Liver (tissue), 5 donors: Measurements from ENCODE around the gene SLC9A2. TPM values are rescaled to one million over a fixed set of nuclear protein-coding genes. Genes with fewer than 3 reads are reported as not detected.
A peak's percentile ranks its signal among the peaks of the same experiment; 100 is the strongest.

Source experiments
- NR2F2 ChIP-seq: IDR thresholded peaks from 2 replicates; pipeline ENCODE4 v1.6.1; 2016; ENCODE audit warnings: antibody characterized with exemption
- REST ChIP-seq: IDR thresholded peaks from 2 replicates; pipeline ENCODE4 v1.6.1; 2016; ENCODE audit warnings: antibody characterized with exemption, mild to moderate bottlenecking
- SP1 ChIP-seq: IDR thresholded peaks from 2 replicates; pipeline ENCODE4 v1.6.1; 2018; ENCODE audit warnings: antibody characterized with exemption, mild to moderate bottlenecking
- TAF1 ChIP-seq: conservative IDR thresholded peaks from 2 replicates; pipeline ENCODE4 v1.6.1; 2016; ENCODE audit warnings: antibody characterized with exemption, mild to moderate bottlenecking
- YY1 ChIP-seq: IDR thresholded peaks from 2 replicates; pipeline ENCODE4 v1.6.1; 2016; ENCODE audit warnings: antibody characterized with exemption, mild to moderate bottlenecking
- ZBTB33 ChIP-seq: IDR thresholded peaks from 2 replicates; pipeline ENCODE4 v1.6.1; 2016; ENCODE audit warnings: antibody characterized with exemption
- polyA plus RNA-seq, 2 donors: library from polyadenylated mRNA; stranded (reverse) in 1 of 2; unstranded in 1 of 2; fragments of 200-250 nt in 1 of 2; fragments of >200 nt in 1 of 2; fragmentation: Nextera tagmentation in 1 of 2; extraction: Ambion mirVana in 1 of 2; gene quantifications; one replicate each; pipeline versions ENCODE4 v1.2.1 to v1.2.3, GENCODE V29; 2013 to 2015
- total RNA-seq, 2 donors: library from RNA; depleted of rRNA; stranded (reverse); fragments of >200 nt; gene quantifications; one replicate each; pipeline ENCODE4 v1.2.3, GENCODE V29; 2014
- donor health status: healthy.
- donor health status: healthy.
- donor health status: healthy.

Gene SLC9A2
- total and polyA plus RNA-seq, 4 donors: under 0.01 to 0.05 (median 0.01) TPM; not detected in 1

GRCh38 chr2:102758439-102758838 is 139.1 kb downstream of the SLC9A2 start (continued):
- TF ChIP-seq REST: no peak
- no peak for TF ChIP-seq NR2F2
- TF ChIP-seq TAF1: no peak
- TF ChIP-seq YY1: peak; percentile 39
- TF ChIP-seq SP1: no peak
- TF ChIP-seq ZBTB33: no peak

Other genes starting within 250 kb of the SLC9A2 start
- gene IL18RAP, start 196.4 kb upstream of the SLC9A2 start, total RNA-seq: 1 to 10 TPM; 2.1 to 7.3 TPM
- under 1 TPM; 0.14 to 0.63 TPM for gene IL18RAP, start 196.4 kb upstream of the SLC9A2 start, polyA plus RNA-seq
- gene SLC9A4, start 146.3 kb upstream of the SLC9A2 start, total RNA-seq: not detected
- gene SLC9A4, start 146.3 kb upstream of the SLC9A2 start, polyA plus RNA-seq: not detected
- 10 to 100 TPM in 1 of 2 donors, 1 to 10 TPM in 1; 4.4 to 12.5 TPM for gene TMEM182, start 142.5 kb downstream of the SLC9A2 start, total RNA-seq
- gene TMEM182, start 142.5 kb downstream of the SLC9A2 start, polyA plus RNA-seq: 1 to 10 TPM; 2.8 to 5.8 TPM